GM18519 (cell line): ENCODE measurements around the gene LINGO3.
"Not testable (repeated sequence)": the region's sequence is repeated elsewhere in the genome, so short reads cannot be mapped to it uniquely, and the experiment has no call there.

ENCODE experiments used
- ATAC-seq: cut with Tn5 transposase; IDR thresholded peaks from one replicate; pipeline ENCODE4 v1.9.1; 2021; ENCODE audit warnings: mild to moderate bottlenecking, moderate library complexity; ENCODE audit not compliant: unreplicated experiment, low FRiP score

Gene LINGO3, protein sequence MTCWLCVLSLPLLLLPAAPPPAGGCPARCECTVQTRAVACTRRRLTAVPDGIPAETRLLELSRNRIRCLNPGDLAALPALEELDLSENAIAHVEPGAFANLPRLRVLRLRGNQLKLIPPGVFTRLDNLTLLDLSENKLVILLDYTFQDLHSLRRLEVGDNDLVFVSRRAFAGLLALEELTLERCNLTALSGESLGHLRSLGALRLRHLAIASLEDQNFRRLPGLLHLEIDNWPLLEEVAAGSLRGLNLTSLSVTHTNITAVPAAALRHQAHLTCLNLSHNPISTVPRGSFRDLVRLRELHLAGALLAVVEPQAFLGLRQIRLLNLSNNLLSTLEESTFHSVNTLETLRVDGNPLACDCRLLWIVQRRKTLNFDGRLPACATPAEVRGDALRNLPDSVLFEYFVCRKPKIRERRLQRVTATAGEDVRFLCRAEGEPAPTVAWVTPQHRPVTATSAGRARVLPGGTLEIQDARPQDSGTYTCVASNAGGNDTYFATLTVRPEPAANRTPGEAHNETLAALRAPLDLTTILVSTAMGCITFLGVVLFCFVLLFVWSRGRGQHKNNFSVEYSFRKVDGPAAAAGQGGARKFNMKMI

DNA sequence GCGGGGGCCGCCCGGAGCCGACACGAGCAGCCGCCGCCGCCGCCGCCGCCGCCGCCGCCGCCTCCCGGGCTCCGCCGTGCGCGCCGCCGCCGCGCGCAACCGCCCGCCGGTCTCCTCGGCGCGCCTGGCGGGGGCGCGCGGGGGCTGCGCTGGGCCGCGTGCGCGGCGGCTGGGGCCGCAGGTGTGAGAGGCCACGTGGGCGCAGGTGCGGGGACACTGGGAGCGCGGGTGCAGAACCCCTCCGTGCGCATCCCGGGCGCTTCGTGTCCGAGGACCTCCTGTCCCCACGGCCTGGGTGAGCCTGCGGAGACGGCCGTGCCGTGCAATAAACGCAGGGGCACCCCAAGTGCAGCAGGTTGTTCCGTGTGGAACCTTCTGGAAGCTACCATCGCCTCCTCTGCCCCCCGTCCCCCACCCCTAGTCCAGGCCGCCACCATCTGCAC lies at the start of gene LINGO3:
Gene LINGO3, minus strand, starts transcription at position 41 of the 443 bp plus-strand sequence. CDS start 16,378 bp downstream, outside the sequence.
- no peak for ATAC-seq

DNA sequence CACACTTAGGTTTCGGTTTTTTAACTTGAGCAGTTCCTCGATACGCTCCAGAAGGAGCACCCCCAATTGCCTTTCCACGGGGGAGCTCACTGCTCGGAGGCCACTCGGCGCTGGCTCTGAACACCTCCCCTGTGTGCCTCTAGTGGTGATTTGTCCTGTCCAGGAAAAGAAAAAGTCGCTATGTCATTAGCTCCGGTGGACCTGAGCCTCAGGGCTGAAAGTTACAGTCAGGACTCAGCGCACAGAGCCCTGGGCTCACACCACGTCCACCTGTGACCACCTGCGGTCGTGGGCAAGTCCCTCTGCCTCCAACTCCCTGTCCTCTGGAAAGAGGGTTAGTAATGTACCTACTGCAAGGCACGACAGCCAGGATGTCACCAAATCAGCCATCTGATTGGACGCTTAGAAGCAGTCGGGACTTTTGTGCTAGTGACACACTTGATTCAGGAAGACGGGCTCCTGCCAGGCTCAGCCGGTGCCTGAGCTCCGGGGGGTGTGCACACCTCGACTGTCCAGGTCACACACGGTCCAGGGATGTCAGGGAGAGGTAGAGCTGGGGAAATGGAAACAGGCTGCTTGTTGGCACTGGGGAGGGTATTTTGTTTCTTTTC lies 48.2 kb upstream of the LINGO3 start:
- no peak for ATAC-seq

DNA sequence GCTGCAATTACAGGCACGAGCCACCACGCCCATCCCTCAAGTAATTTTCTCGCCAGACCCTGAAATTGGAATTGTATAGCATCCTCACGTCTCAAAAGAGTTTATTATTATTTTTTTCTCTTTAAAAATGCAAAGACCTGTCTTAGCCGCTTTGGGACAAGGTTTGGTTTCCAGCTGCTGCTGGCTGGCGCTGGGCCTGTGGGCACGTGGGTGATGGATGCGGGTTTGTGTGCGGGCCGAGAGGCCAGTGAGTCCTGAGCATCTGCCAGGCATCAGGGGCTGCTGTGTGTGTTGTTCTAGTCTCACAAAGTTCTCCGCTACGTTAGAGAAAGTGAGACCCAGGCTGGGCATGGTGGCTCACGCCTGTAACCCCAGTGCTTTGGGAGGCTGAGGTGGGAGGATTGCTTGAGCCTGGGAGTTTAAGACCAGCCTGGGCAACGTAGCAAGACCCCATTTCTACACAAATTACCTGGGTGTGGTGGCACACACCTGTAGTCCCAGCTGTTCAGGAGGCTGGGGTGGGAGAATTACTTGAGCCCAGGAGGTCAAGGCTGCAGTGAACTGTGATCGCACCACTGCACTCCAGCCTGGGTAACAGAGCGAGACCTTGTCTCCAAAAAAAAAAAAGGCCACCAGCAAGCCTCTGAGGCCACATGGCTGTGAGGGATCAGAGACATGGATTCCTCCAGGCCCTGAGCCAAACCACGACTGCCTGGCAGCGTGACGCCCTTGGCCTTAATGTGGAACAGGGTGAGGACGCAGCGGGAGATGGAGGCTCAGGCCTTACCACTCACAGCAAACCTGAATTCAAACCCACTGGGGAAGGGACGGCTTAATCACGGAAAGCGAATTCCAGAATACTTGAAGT lies 47.4 kb upstream of the LINGO3 start:
- no peak for ATAC-seq

DNA sequence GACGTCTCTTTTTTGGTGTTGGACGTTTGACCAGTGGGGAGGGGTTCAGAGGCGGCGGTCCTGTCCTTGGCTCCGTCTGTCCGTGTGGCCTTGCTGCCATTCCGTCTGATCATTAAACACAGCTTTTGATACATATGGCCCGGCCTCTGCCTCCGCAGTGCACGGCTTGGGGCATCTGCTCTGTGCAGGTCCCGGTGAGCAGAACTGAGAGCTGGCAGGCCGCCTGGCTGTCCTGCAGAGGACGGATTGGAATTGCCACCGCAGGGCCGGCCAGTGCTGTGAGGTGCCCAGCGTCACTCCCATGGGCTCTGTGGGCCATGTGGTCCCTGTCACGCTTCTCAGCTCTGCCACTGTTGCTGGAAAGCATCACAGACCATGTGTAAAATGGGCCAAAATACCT lies 46.7 kb upstream of the LINGO3 start:
- ATAC-seq: no peak

DNA sequence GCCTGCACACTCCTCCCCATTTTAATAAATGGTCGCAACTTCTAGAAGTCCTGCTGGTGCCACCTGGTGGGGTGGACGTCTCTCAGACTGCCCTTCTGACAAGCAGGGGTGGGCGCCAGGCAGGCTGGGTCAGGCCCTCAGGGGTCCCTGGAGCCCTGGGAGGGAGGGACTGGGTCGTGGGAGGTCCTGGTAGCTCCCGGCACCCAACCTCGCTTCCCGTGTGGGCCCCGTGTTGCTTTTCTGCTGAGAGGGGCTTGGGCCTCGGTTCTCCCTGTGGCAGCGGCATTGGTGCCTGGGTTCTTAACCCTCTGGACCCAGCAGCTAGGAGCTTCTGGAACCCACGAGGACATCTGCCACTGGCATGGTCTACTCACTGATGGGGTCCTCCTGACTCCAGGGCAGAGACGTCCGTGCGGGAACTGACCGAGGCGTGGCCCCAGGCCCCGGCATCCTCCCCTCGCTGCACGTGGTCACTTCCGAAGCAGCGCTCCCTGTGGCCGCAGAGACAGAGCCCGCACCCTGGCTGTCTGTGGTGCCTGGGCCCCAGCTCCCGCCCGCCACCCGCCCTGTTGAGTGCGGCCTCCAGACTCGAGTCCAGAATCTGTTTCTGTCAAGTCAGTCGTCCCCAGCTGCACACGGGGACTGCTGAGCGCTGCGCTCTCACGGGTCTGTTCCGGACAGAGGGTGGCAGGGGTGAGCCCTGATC lies 46.1 kb upstream of the LINGO3 start:
- no peak for ATAC-seq

DNA sequence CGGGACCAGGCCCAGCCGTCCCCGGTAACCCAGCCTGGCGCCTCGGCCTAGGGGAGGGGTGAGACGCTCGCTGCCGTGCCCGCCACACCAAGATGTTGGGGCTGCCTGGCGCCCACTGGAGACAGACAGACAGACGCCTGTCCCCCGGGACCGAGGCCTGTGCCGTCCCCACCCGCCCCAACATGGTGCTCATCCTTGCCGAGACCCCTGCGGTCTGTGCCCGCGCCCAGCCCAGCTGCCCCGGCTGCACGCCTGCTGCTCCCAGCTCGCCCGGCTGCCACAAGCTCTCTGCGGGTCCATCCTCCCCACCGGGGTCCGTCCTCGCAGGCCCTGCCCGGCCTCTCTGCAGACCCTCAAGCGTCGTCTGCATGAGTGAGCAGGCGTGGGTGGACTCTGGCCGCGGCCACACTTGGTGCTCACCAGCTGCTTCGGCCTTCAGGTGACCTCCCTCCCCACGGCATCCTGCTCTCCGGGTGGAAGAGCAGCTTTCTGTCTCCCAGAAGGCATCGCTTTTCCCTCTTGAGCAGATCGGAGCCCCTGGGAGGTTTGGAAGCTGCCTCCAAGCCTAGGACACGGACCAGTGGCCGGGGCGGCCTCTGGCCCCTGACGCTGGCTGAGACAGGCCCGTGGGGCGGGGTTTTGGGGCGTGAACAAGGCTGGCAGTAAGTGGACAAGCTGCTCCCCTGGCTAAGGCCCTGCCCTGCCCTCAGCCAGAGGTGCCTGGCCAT lies 45.4 kb upstream of the LINGO3 start:
- ATAC-seq: no peak

DNA sequence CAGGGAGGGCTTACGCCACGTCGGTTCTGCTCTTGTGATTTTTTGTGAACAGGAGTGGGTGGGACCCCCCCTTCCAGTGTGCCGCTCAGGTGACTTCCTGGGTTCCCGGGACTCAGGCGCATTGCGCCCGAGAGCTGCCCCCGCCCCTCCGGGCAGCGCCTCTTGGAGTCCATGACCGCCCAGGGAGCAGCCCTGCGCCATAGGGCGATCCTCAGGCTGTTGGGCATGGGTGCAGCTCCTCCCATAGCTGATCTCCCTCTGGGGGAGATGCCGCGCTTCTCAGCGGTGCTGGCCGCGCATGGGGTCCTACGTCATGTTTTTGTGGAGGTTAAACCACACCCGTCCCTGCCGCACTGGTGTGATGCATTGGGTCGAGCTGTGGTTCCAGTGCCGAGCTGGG lies 44.2 kb upstream of the LINGO3 start:
- no peak for ATAC-seq

DNA sequence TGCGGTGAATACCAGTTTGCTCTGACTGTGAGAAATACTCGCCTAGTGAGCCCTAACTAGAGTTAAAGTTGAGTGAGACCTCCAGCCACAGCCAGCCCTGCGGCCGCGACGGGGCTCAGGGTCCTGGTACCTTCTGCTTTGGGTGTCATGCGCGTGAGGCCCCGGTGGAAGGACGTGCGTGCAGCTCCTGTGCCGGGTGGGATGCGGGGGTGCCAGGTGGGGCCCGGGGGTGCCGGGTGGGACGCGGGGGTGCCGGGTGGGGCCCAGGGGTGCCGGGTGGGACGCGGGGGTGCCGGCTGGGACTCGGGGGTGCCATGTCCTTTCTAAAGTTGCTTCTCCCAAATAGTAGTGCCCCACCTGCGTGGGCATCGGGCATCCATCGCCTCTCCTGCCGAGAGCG lies 43.6 kb upstream of the LINGO3 start:
- ATAC-seq: no peak

DNA sequence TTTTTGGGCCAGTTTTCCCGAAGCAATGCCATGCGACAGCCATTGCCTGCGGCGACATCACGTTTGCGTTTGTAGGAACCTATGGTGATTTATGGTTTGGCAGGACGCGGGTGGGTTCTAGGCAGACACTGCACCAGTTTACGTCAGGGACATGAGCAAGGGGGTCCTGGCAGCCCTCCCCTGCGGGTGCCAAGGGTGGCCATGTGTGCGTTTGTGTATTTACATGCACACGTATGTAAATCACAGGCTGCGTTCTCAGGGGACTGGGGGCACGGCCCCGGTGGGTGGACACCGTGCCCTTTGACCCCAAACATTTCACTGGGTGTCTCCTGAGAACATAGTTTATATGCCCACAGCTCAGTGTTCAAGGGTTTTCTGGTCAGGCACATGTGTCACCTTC lies 42.7 kb upstream of the LINGO3 start:
- ATAC-seq: no peak

DNA sequence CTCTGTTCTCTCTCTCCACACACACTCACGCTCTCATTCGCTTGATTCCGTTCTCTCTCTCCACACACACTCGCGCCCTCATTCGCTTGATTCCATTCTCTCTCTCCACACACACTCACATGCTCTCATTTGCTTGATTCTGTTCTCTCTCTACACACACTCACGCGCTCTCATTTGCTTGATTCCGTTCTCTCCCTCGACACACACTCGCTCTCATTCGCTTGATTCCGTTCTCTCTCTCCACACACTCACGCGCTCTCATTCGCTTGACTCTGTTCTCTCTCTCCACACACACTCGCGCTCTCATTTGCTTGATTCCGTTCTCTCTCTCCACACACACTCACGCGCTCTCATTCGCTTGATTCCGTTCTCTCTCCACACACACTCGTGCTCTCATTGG lies 41.9 kb upstream of the LINGO3 start:
- not testable (repeated sequence) for ATAC-seq

DNA sequence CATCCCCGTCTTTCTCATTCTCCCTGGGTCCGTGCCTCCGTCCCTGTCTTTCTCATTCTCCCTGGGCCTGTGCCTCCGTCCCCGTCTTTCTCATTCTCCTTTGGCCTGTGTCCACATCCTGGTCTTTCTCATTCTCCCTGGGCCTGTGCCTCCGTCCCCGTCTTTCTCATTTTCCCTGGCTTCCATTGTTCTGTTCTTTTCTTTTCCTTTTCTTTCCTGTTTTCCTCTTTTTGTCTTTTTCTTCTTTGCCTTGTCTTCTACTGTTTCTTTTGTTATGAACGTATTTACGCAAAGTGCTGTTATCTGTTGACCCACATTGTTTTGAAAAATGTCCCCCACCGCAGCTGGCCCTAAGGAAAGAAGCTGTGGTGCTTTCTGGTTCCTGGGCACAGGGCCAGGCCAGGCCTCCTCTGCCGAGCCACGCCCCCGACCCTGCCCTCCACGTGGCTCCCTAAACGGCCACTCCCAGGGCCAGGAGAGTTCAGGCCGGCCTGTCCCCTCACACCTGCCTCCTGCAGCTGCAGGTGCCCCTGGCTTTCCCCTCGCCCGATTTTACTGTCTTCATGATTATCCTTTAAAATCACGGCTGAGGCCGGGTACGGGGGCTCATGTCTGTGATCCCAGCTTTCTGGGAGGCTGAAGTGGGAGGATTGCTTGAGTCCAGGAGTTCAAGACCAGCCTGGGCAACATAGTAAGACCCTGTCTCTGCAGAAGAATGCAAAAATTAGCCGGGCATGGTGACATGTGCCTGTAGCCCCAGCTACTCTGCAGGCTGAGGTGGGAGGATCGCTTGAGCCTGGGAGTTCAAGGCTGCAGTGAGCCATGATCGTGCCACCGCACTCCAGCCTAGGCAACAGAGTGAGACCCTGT lies 38.1 kb upstream of the LINGO3 start:
- no peak for ATAC-seq

DNA sequence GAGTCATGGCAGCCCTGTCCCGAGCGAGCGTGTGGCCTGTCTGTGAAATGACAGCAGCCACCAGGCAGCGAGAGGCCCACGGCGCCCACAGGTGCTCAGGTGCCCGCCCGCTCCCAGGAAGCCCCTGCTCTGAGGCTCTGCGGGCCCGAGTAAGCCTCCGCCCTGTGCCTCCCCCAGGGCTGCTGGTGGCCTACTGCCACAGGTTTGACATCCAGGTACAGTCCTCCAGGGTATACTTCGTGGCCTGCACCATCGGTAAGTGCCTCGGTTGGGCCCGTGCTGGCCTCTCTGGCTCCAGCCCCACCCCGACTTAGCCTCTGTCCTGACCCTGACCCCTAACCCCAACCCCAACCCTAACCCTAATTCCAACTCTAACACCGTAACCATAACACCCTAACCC lies 37.1 kb upstream of the LINGO3 start:
- no peak for ATAC-seq

DNA sequence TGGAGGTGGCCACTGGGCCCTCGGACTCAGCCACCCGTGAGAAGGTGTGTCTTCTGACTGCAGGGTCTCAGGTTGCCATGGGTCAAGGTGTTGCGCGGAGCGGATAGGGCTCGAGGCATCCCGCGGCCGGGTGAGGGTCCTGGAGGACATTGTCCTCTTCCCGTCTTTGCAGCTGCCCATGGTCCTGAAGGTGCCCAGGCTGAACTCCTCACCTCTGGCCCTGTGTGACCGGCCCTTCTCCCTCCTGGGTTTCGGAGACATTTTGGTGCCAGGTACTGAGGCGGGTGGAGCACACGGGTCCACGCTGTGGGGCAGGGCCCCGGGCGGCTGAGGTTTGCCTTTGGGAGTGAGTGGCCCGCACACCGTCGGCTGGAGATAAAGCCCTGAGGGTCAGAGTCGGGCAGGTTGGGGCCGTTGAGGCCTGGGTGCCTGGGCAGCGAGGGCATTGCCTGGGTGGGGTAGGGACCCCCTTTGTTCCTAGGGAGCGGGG lies 36.5 kb upstream of the LINGO3 start:
- no peak for ATAC-seq

DNA sequence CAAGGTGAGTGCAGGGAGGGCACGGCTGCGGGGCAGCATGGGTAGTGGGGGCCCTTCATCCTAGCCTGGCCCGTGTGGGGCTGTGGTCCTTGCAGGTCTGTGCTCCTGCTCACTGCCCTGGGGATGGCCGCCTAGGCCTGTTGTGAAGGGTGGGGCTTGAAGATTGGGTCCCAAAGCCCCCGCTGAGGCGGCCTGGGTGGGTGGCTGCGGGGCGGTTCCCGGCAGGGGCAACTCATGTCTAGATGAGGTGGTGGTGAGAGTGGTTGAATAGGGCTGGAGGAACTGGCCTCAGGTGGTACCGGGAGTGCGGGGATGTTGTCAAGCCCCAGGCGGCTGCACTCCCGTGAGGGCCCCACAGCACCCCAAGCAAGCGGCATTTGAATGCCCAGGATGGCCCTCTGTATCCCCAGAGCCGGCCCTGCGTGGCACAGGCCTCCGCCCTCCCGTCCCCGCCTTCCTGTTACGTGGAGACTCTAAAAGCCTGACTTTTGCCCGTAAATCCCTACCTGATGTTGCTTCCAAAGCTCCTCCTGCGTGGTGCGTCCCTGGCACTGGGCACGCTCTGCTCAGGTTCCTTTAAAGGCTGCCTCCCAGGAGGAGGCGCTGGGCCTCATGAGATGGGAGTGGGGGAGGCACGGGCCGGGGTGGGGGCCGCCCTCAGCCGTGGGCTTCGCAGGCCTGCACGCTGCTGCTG lies 35.5 kb upstream of the LINGO3 start:
- no peak for ATAC-seq

DNA sequence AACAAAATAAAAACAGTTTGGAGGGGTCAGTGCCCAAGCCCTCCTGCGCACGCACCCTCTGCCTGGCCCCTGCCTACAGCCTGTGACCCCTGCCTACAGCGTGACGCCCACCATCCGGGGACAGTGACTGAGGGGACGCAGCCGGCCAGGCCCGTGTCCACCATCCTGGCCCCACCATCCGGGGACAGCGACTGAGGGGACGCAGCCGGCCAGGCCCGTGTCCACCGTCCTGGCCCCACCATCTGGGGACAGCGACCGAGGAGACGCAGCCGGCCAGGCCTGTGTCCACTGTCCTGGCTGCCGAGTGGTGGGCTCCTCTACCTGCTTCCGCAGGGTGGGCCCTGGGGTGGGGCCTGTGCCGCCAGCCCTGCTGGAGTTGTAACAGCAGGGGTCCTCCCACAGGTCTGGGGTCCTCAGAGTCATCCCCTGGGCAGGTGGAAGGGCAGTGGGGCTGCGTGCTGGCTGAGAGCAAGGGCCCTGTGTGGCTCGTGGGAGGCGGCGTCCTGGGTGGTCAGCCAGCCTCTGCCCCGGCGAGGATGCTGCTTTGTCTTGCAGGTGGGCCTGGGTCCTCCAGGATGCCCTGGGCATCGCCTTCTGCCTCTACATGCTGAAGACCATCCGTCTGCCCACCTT lies 34.8 kb upstream of the LINGO3 start:
- ATAC-seq: no peak

DNA sequence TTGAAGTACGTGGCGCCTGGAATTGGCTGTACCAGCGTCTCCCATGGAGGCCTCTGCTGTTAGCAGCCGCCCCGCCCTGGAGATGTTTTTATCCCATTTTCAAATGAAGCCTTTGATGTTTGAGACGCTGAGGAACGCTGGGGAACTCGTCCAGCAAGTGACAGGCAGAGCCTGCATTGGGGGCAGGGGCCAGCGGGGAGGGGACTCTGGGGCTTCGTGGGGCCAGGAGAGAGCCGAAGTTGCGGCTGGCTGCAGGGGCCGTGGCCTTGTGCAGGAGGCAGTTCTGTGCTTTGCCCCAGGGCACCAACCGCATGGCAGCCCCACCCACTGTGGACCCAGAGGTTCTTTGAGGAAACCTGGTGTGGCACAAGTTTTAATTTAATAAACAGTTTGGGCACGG lies 34.0 kb upstream of the LINGO3 start:
- no peak for ATAC-seq

DNA sequence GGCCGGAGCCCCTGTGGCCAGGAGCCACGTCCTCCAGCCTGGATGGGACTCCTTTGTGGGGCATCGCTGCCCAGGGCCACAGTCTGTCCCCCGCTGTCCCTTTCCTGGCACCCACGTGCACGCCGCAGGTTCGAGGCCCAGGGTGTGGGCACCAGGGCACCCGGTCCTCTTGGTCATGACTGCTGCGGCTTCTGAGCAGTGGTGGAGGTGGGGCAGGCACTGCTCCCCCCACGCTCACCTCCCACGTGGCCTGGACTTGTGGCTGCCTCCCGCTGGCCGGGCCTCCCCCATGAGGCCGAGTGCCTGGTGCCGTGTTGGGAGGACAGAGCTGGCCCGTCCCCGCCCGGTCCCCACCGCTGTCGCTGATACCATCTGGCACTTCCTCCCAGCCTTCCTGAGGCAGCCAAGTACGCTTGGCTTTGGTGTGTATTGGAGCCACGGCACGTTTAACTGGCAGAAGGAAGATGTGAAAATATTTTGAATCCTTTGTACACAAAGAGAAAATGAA lies 33.3 kb upstream of the LINGO3 start:
- ATAC-seq: no peak
